ENCODE results near the gene GLIS1.

DNA sequence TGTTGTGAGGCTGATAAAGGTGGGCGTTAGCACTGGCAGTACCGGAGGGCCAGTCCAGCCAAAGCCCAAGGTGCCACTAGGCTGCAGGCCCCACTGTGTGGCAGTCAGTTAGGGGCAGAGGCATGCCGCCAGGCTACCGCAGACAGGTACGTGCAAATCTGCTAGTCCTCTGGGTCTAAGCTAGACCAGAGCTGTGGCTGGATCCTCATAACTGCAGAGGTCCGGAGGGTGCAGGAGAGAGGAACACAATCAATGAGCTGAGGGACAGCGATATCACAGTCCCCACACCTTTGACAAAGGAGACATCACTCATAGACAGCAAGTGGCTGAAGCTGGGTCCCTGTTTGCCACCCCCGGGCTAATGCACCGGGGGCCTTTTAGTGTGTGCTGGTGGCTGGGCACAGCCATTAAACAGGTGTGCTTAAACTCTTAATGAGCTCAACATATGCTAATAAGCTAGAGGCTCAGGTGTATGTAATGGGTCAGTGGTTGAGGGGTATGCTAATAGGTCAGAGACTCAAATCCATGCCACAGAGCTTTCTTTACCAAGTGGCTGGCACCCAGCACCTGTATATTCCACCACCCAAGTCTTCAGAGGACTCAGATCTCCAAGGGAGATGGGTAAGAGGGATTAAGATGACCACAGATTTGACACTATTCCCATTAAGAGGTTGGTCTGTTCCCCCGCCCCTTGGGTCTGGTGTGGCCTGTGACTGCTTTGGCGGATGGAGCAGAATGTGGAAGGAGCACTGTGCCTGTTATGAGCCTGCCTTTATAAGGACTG lies 82.0 kb downstream of the GLIS1 start:
- TF ChIP-seq, protein P1, sequence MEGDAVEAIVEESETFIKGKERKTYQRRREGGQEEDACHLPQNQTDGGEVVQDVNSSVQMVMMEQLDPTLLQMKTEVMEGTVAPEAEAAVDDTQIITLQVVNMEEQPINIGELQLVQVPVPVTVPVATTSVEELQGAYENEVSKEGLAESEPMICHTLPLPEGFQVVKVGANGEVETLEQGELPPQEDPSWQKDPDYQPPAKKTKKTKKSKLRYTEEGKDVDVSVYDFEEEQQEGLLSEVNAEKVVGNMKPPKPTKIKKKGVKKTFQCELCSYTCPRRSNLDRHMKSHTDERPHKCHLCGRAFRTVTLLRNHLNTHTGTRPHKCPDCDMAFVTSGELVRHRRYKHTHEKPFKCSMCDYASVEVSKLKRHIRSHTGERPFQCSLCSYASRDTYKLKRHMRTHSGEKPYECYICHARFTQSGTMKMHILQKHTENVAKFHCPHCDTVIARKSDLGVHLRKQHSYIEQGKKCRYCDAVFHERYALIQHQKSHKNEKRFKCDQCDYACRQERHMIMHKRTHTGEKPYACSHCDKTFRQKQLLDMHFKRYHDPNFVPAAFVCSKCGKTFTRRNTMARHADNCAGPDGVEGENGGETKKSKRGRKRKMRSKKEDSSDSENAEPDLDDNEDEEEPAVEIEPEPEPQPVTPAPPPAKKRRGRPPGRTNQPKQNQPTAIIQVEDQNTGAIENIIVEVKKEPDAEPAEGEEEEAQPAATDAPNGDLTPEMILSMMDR (IDR thresholded peaks at IDR 0.05) = no peak
- no peak for TF ChIP-seq EP300 (IDR thresholded peaks at IDR 0.05)
- no peak for TF ChIP-seq POLR2A (IDR thresholded peaks at IDR 0.05)
